Measurements from ENCODE around the gene PSMC3IP.
"Not testable (repeated sequence)": the region's sequence is repeated elsewhere in the genome, so short reads cannot be mapped to it uniquely, and the experiment has no call there.

Gene PSMC3IP

GRCh38 chr17:42552736-42553135 lies 24.8 kb downstream of the PSMC3IP start, which contains the start of gene HSD17B1:
TSS of gene HSD17B1 (plus strand) at chr17:42552923. CDS start at chr17:42552934, 11 bp downstream.
- H3K4me1 ChIP-seq (ENCODE audit: control insufficient read depth, insufficient read depth, low read length); H3K36me3 ChIP-seq (ENCODE audit: control insufficient read depth, insufficient read depth, low read length); H3K27me3 ChIP-seq (ENCODE audit: control insufficient read depth, insufficient read depth, low read length, poor library complexity, severe bottlenecking); H3K27ac ChIP-seq (ENCODE audit: insufficient read depth, low read depth, low read length, poor library complexity, severe bottlenecking); H3K9me3 ChIP-seq (ENCODE audit: control insufficient read depth, low read length): not testable (repeated sequence)
- 93 to 95% methylated on average over 15 of the region's 15 CpGs for WGBS, 2 experiments
- H3K4me3 ChIP-seq (ENCODE audit: insufficient read depth, low read depth, low read length) = peak within 1 kb of the TSS; percentile 59

GRCh38 chr17:42548993-42549755 lies 28.4 kb downstream of the PSMC3IP start:
- Histone ChIP-seq H3K4me1 (ENCODE audit: control insufficient read depth, insufficient read depth, low read length) (peaks cover 9% of the 10 kb centered on the region), H3K4me3 (ENCODE audit: insufficient read depth, low read depth, low read length) (peak overlapping the region; percentile 62), H3K27me3 (ENCODE audit: control insufficient read depth, insufficient read depth, low read length, poor library complexity, severe bottlenecking) (no peaks in the 10 kb centered on the region), H3K27ac (ENCODE audit: insufficient read depth, low read depth, low read length, poor library complexity, severe bottlenecking) (no peak overlapping the region), H3K9me3 (ENCODE audit: control insufficient read depth, low read length) (no peaks in the 10 kb centered on the region), H3K36me3 (ENCODE audit: control insufficient read depth, insufficient read depth, low read length) (no peaks in the 10 kb centered on the region)
- WGBS, 2 experiments = 85 to 87% methylated on average over 14 of the region's 14 CpGs

GRCh38 chr17:42548070-42548837 lies 29.3 kb downstream of the PSMC3IP start:
- Histone ChIP-seq H3K9me3 (ENCODE audit: control insufficient read depth, low read length) (no peaks in the 10 kb centered on the region), H3K4me3 (ENCODE audit: insufficient read depth, low read depth, low read length) (peak overlapping the region; percentile 62), H3K4me1 (ENCODE audit: control insufficient read depth, insufficient read depth, low read length) (peaks cover 4% of the 10 kb centered on the region), H3K36me3 (ENCODE audit: control insufficient read depth, insufficient read depth, low read length) (peaks cover 1% of the 10 kb centered on the region), H3K27me3 (ENCODE audit: control insufficient read depth, insufficient read depth, low read length, poor library complexity, severe bottlenecking) (no peaks in the 10 kb centered on the region), H3K27ac (ENCODE audit: insufficient read depth, low read depth, low read length, poor library complexity, severe bottlenecking) (peak overlapping the region; percentile 79)
- WGBS, 2 experiments = 11% methylated on average over 74 of the region's 74 CpGs

GRCh38 chr17:42547698-42548069 lies 29.8 kb downstream of the PSMC3IP start:
- Histone ChIP-seq H3K36me3 (ENCODE audit: control insufficient read depth, insufficient read depth, low read length) (peaks cover 5% of the 10 kb centered on the region), H3K27me3 (ENCODE audit: control insufficient read depth, insufficient read depth, low read length, poor library complexity, severe bottlenecking) (no peaks in the 10 kb centered on the region), H3K27ac (ENCODE audit: insufficient read depth, low read depth, low read length, poor library complexity, severe bottlenecking) (no peak overlapping the region), H3K4me1 (ENCODE audit: control insufficient read depth, insufficient read depth, low read length) (peaks cover 4% of the 10 kb centered on the region), H3K9me3 (ENCODE audit: control insufficient read depth, low read length) (no peaks in the 10 kb centered on the region), H3K4me3 (ENCODE audit: insufficient read depth, low read depth, low read length) (peak overlapping the region; percentile 62)
- 93 to 94% methylated on average over 14 of the region's 14 CpGs for WGBS, 2 experiments

- Histone ChIP-seq H3K4me1 (ENCODE audit: control insufficient read depth, insufficient read depth, low read length) (peaks cover 4% of the 10 kb centered on the region), H3K36me3 (ENCODE audit: control insufficient read depth, insufficient read depth, low read length) (peaks cover 5% of the 10 kb centered on the region), H3K4me3 (ENCODE audit: insufficient read depth, low read depth, low read length) (no peak overlapping the region), H3K27ac (ENCODE audit: insufficient read depth, low read depth, low read length, poor library complexity, severe bottlenecking) (no peak overlapping the region), H3K9me3 (ENCODE audit: control insufficient read depth, low read length) (no peaks in the 10 kb centered on the region), H3K27me3 (ENCODE audit: control insufficient read depth, insufficient read depth, low read length, poor library complexity, severe bottlenecking) (no peaks in the 10 kb centered on the region)
- 93 to 95% methylated on average over 23 of the region's 23 CpGs for WGBS, 2 experiments
These were observed 30.5 kb downstream of the PSMC3IP start for GRCh38 chr17:42547001-42547461.

- not testable (repeated sequence) for H3K27me3 ChIP-seq (ENCODE audit: control insufficient read depth, insufficient read depth, low read length, poor library complexity, severe bottlenecking); H3K4me3 ChIP-seq (ENCODE audit: insufficient read depth, low read depth, low read length); H3K4me1 ChIP-seq (ENCODE audit: control insufficient read depth, insufficient read depth, low read length); H3K9me3 ChIP-seq (ENCODE audit: control insufficient read depth, low read length); H3K27ac ChIP-seq (ENCODE audit: insufficient read depth, low read depth, low read length, poor library complexity, severe bottlenecking); H3K36me3 ChIP-seq (ENCODE audit: control insufficient read depth, insufficient read depth, low read length)
- WGBS, 2 experiments = 94% methylated on average over 6 to 8 of the region's 9 CpGs
These were observed 31.6 kb downstream of the PSMC3IP start for GRCh38 chr17:42545755-42546505.

- WGBS, 2 experiments = 74 to 76% methylated on average over 8 of the region's 8 CpGs
These were observed 32.6 kb downstream of the PSMC3IP start for GRCh38 chr17:42544874-42545283.

GRCh38 chr17:42543190-42544079 lies 34.1 kb downstream of the PSMC3IP start:
- WGBS, 2 experiments = 95% methylated on average over 39 of the region's 39 CpGs
- no peak overlapping the region for H3K27ac ChIP-seq (ENCODE audit: insufficient read depth, low read depth, low read length, poor library complexity, severe bottlenecking)
- no peaks in the 10 kb centered on the region for H3K9me3 ChIP-seq (ENCODE audit: control insufficient read depth, low read length)
- no peak overlapping the region for H3K4me3 ChIP-seq (ENCODE audit: insufficient read depth, low read depth, low read length)
- H3K36me3 ChIP-seq (ENCODE audit: control insufficient read depth, insufficient read depth, low read length) = peaks cover 14% of the 10 kb centered on the region
- H3K4me1 ChIP-seq (ENCODE audit: control insufficient read depth, insufficient read depth, low read length) = no peaks in the 10 kb centered on the region
- no peaks in the 10 kb centered on the region for H3K27me3 ChIP-seq (ENCODE audit: control insufficient read depth, insufficient read depth, low read length, poor library complexity, severe bottlenecking)

More at GRCh38 chr17:42544874-42545283, 32.6 kb downstream of the PSMC3IP start:
- peaks cover 4% of the 10 kb centered on the region for H3K4me1 ChIP-seq (ENCODE audit: control insufficient read depth, insufficient read depth, low read length)
- no peaks in the 10 kb centered on the region for H3K9me3 ChIP-seq (ENCODE audit: control insufficient read depth, low read length)
- peaks cover 9% of the 10 kb centered on the region for H3K36me3 ChIP-seq (ENCODE audit: control insufficient read depth, insufficient read depth, low read length)
- H3K27me3 ChIP-seq (ENCODE audit: control insufficient read depth, insufficient read depth, low read length, poor library complexity, severe bottlenecking) = no peaks in the 10 kb centered on the region
- H3K4me3 ChIP-seq (ENCODE audit: insufficient read depth, low read depth, low read length) = no peak overlapping the region
- no peak overlapping the region for H3K27ac ChIP-seq (ENCODE audit: insufficient read depth, low read depth, low read length, poor library complexity, severe bottlenecking)

- Histone ChIP-seq H3K4me1 (ENCODE audit: control insufficient read depth, insufficient read depth, low read length) (peaks cover 8% of the 10 kb centered on the region), H3K4me3 (ENCODE audit: insufficient read depth, low read depth, low read length) (no peak overlapping the region), H3K9me3 (ENCODE audit: control insufficient read depth, low read length) (no peaks in the 10 kb centered on the region), H3K27ac (ENCODE audit: insufficient read depth, low read depth, low read length, poor library complexity, severe bottlenecking) (no peak overlapping the region), H3K36me3 (ENCODE audit: control insufficient read depth, insufficient read depth, low read length) (peaks cover 14% of the 10 kb centered on the region), H3K27me3 (ENCODE audit: control insufficient read depth, insufficient read depth, low read length, poor library complexity, severe bottlenecking) (no peaks in the 10 kb centered on the region)
- WGBS, 2 experiments = 93 to 95% methylated on average over 17 of the region's 17 CpGs
These were observed 36.3 kb downstream of the PSMC3IP start for GRCh38 chr17:42541041-42541833.
